Ovary (tissue), 3 donors: ENCODE measurements around the gene LSP1.

Experiments
- EP300 ChIP-seq: sonication (generic); formaldehyde crosslinking; IDR thresholded peaks from one replicate; pipeline ENCODE4 v1.6.1; 2017; ENCODE audit warnings: antibody characterized with exemption
- POLR2A ChIP-seq: fragments of 450-650 bp; IDR thresholded peaks from one replicate; pipeline ENCODE4 v1.6.1; 2017; ENCODE audit warnings: antibody characterized with exemption, mild to moderate bottlenecking, moderate library complexity
- TF ChIP-seq, protein P1 (sequence below), 3 donors: fragments of 450-650 bp in 2 of 3; fragments of 200-600 bp in 1 of 3; IDR thresholded peaks; one replicate each; pipeline versions ENCODE4 v1.5.1 to v1.8.0; 2016 to 2022; ENCODE audit warnings: antibody characterized with exemption in 3 of 3, mild to moderate bottlenecking in 1 of 3
- donor health status: DM: no; HTN: no; CAD: no.

DNA sequence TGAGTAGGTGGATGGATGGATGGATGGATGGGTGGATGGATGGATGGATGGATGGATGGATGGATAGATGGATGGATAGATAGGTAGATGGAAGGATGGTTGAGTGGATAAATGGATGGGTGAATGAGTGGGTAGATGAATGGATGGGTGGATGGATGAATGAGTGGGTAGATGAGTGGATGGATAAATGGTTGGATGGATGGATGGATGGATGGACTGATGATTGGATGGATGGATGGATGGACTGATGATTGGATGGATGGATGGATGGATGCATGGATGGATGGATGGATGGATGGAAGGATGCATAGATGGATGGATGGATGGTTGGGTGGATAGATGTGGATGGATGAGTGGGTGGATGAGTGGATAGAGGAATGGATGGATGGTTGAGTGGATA is 31.3 kb upstream of the LSP1 start:
- TF ChIP-seq, protein P1, sequence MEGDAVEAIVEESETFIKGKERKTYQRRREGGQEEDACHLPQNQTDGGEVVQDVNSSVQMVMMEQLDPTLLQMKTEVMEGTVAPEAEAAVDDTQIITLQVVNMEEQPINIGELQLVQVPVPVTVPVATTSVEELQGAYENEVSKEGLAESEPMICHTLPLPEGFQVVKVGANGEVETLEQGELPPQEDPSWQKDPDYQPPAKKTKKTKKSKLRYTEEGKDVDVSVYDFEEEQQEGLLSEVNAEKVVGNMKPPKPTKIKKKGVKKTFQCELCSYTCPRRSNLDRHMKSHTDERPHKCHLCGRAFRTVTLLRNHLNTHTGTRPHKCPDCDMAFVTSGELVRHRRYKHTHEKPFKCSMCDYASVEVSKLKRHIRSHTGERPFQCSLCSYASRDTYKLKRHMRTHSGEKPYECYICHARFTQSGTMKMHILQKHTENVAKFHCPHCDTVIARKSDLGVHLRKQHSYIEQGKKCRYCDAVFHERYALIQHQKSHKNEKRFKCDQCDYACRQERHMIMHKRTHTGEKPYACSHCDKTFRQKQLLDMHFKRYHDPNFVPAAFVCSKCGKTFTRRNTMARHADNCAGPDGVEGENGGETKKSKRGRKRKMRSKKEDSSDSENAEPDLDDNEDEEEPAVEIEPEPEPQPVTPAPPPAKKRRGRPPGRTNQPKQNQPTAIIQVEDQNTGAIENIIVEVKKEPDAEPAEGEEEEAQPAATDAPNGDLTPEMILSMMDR (IDR thresholded peaks at IDR 0.05): no peak
- no peak for TF ChIP-seq POLR2A
- no peak for TF ChIP-seq EP300
